NT2/D1 (cell line): ENCODE data around the gene EVI5L.

Experiments
- YY1 ChIP-seq: IDR thresholded peaks from 2 replicates; pipeline ENCODE4 v1.6.1; 2011; ENCODE audit not compliant: insufficient read length, insufficient read depth
- ZNF274 ChIP-seq: IDR thresholded peaks from 2 replicates; pipeline ENCODE4 v1.6.1; 2011; ENCODE audit warnings: mild to moderate bottlenecking, low read depth, low read length

DNA sequence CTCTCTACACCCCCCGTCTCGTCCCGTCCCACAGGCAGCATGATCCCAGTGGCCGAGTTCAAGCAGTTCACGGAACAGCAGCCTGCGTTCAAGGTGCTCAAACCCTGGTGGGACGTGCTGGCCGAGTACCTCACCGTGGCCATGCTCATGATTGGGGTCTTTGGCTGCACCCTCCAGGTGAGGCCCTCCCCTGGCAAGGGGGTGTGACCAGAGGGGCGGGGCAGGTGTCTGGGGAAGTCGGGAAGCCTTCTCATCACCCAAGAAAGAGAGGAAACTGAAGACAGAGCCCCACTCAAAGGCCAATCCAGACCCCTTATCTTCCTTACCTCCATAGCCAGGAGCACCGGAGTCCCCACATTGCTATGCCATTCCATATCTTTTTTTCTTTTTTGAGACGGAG, 65.5 kb downstream of the EVI5L start:
- no peak for TF ChIP-seq ZNF274
- TF ChIP-seq YY1: no peak
